AG04449 (cell line): ENCODE data around the gene MAP4.

Experiments used
- CTCF ChIA-PET: fragments of 350-600 bp; formaldehyde crosslinking; extraction: SDS; loops from one replicate; lab custom pipeline; 2021; ENCODE audit warnings: antibody characterized with exemption; lab: Yijun Ruan, JAX
- POLR2A ChIA-PET: fragments of 400-600, 350-600 bp; formaldehyde crosslinking; extraction: SDS; loops from one replicate; lab custom pipeline; 2020; ENCODE audit warnings: antibody characterized with exemption, inconsistent platforms; lab: Yijun Ruan, JAX
- DNase-seq: peaks from one replicate; pipeline ENCODE4 v3.0.0-alpha.2; 2010; ENCODE audit warnings: low read depth, low spot score
- H3K4me3 ChIP-seq: 2 replicates; pipeline ENCODE4 v1.5.1; 2011; ENCODE audit warnings: low read depth, mild to moderate bottlenecking, control low read depth, low read length
- TF ChIP-seq, protein P1 (sequence below): IDR thresholded peaks from one replicate; pipeline ENCODE4 v1.5.1; 2011; ENCODE audit warnings: mild to moderate bottlenecking, moderate library complexity, low read length, control low read depth, inconsistent platforms; ENCODE audit not compliant: insufficient read depth; ENCODE audit errors: missing control alignments

MAP4 gene

DNA sequence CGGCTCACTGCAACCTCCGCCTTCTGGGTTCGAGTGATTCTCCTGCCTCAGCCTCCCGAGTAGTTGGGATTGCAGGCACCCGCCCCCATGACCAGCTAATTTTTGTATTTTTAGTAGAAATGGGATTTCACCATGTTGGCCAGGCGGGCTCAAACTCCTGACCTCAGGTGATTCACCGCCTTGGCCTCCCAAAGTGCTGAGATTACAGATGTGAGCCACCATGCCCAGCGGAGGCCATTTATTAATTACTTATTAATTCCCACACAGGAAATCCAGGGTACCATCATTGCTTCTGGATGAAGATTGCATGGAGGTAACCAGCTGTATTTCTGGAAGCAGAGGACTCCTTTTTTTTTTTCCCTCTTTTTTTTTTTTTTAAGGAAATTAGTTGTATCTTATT is 37.8 kb downstream of the MAP4 start:
- POLR2A ChIA-PET = no interaction called here
- TF ChIP-seq, protein P1, sequence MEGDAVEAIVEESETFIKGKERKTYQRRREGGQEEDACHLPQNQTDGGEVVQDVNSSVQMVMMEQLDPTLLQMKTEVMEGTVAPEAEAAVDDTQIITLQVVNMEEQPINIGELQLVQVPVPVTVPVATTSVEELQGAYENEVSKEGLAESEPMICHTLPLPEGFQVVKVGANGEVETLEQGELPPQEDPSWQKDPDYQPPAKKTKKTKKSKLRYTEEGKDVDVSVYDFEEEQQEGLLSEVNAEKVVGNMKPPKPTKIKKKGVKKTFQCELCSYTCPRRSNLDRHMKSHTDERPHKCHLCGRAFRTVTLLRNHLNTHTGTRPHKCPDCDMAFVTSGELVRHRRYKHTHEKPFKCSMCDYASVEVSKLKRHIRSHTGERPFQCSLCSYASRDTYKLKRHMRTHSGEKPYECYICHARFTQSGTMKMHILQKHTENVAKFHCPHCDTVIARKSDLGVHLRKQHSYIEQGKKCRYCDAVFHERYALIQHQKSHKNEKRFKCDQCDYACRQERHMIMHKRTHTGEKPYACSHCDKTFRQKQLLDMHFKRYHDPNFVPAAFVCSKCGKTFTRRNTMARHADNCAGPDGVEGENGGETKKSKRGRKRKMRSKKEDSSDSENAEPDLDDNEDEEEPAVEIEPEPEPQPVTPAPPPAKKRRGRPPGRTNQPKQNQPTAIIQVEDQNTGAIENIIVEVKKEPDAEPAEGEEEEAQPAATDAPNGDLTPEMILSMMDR = no peak
- DNase-seq = no peak
- CTCF ChIA-PET = interaction anchor here (9.3 kb wide), 1 partner anchor 11 kb away, joined by 55 read pairs; no protein-coding TSS in a partner anchor
- H3K4me3 ChIP-seq = no peak overlapping the region

DNA sequence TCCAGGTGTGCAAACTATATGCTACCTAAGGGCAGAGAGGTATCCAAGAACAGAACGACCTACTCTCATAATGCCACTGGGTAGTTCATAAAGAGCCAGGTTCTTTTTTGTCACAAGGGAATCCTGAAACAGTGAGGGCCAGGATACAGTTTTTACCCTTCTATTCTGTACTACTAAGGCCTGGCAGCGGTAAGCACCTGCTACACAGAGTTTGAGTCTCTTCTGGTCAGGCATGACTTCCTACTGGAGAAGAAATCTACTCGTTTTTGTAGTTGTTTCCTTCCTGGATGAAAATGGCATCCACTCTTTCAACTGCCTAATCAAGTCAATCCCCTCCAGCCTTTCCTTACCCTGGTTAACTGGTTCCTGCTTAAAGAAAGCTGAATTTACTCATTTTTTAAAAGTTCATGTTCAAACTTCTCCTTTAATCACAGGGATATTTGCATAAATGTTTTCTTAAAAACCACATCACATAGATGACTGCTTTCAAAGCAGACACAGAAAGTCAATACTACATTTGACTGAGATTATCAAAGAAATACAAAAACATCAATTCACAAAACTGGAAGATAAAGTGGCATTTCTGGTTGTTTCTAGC is 40.0 kb downstream of the MAP4 start:
- no peak overlapping the region for H3K4me3 ChIP-seq
- POLR2A ChIA-PET = no interaction called here

DNA sequence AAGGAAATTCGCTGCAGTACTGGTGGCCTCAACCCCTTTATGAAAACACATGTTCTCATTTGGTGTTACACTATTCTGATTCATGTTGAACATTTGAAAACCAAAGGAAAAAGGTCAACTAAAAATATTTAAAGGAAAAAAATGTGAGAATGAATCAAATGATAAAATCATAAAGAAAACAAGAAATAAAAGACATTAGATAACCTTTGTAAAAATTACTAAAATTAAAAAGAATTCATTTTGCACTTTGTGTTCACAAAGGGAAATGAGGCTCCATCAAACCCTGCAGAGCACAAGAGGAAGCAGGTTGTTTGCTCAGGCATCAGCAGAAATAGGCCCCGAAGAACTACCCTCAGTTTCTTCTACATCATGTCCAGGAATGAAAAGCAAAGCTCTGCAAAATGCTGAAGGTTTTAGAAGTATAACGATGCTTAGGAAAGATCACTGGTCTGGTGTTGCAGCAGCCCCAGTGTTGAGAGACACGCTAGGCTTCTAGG is 41.2 kb downstream of the MAP4 start:
- POLR2A ChIA-PET = no interaction called here
- no peak for DNase-seq
- CTCF ChIA-PET = interaction anchor here (1.2 to 9.3 kb wide), 3 partner anchors 15 to 176 kb away, joined by 3 to 55 read pairs (median 5); no protein-coding TSS in a partner anchor
- TF ChIP-seq, protein P1 = no peak
- H3K4me3 ChIP-seq = no peak overlapping the region

More for the DNA sequence above, 40.0 kb downstream of the MAP4 start:
- TF ChIP-seq, protein P1 = no peak
- DNase-seq = no peak
- CTCF ChIA-PET = interaction anchor here (0.8 to 9.3 kb wide), 7 partner anchors 13 to 176 kb away, joined by 3 to 55 read pairs (median 4); no protein-coding TSS in a partner anchor

DNA sequence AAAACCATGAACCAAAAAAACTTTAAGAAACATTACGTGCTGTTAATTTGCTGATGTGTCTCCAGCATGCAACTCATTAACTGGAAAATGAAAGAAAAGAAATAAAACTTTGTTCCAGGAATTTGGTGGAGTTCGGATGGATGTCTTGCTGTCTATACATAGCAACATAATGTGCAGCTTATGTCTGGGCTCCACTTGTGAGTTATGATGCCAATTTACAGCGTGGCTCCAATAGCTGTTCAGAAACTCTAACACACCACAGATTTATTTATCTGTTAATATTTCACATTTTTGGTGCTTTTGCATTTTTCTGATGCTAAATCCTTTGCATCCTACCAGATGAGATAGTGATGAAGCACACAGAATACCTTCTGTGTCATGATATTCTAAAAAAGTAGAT is 45.1 kb downstream of the MAP4 start:
- H3K4me3 ChIP-seq = no peak overlapping the region
- no peak for DNase-seq
- POLR2A ChIA-PET = no interaction called here
- CTCF ChIA-PET = interaction anchor here (0.6 to 1.0 kb wide), 2 partner anchors 19 to 64 kb away, joined by 3 to 5 read pairs; no protein-coding TSS in a partner anchor
- TF ChIP-seq, protein P1 = no peak

DNA sequence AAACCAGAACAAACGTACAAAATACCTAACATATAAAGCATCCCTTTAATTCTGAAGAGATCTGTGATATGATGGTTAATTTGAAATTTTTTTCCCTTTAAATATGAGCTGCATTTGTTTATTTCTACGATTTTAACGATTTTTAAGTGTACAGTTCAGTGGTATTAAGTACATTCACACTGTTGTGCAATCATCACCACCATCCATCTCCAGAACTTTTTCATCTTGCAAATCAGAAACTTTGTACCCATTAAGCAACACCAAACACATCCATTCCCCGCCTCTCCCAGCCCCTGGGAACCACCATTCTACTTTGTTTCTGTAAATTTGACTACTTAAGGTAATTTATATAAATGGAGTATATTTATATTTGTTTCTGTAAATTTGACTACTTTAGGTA is 51.5 kb downstream of the MAP4 start:
- POLR2A ChIA-PET = no interaction called here
- CTCF ChIA-PET = interaction anchor here (1.1 kb wide), 1 partner anchor 57 kb away, joined by 4 read pairs; no protein-coding TSS in a partner anchor
- DNase-seq = no peak
- H3K4me3 ChIP-seq = no peak overlapping the region
- TF ChIP-seq, protein P1 = no peak
